Muscle layer of duodenum (tissue), 2 donors: ENCODE results near the gene PLEKHG3.

ENCODE experiments used
- H3K27ac ChIP-seq: one replicate; pipeline ENCODE4 v1.7.0; 2013; ENCODE audit warnings: mild to moderate bottlenecking, low read length
- H3K27me3 ChIP-seq: one replicate; pipeline ENCODE4 v1.7.0; 2013; ENCODE audit warnings: low read depth, mild to moderate bottlenecking, control low read depth, low read length
- H3K36me3 ChIP-seq, 2 donors: one replicate each; pipeline ENCODE4 v1.7.0; 2013; ENCODE audit warnings: low read length in 2 of 2, control low read depth in 1 of 2, mild to moderate bottlenecking in 1 of 2; ENCODE audit not compliant: insufficient read depth in 2 of 2, control insufficient read depth in 1 of 2
- H3K4me1 ChIP-seq, 2 donors: one replicate each; pipeline ENCODE4 v1.7.0; 2013; ENCODE audit warnings: low read length in 2 of 2, mild to moderate bottlenecking in 2 of 2, control low read depth in 1 of 2, moderate library complexity in 1 of 2; ENCODE audit not compliant: insufficient read depth in 2 of 2, control insufficient read depth in 1 of 2
- H3K4me3 ChIP-seq, 2 donors: one replicate each; pipeline ENCODE4 v1.7.0; 2013; ENCODE audit warnings: low read length in 2 of 2, low read depth in 1 of 2, mild to moderate bottlenecking in 1 of 2
- H3K9me3 ChIP-seq, 2 donors: one replicate each; pipeline ENCODE4 v1.7.0; 2013; ENCODE audit warnings: low read length in 2 of 2, control low read depth in 1 of 2, mild to moderate bottlenecking in 1 of 2; ENCODE audit not compliant: control insufficient read depth in 1 of 2
- donor health status: healthy.

The PLEKHG3 gene

DNA sequence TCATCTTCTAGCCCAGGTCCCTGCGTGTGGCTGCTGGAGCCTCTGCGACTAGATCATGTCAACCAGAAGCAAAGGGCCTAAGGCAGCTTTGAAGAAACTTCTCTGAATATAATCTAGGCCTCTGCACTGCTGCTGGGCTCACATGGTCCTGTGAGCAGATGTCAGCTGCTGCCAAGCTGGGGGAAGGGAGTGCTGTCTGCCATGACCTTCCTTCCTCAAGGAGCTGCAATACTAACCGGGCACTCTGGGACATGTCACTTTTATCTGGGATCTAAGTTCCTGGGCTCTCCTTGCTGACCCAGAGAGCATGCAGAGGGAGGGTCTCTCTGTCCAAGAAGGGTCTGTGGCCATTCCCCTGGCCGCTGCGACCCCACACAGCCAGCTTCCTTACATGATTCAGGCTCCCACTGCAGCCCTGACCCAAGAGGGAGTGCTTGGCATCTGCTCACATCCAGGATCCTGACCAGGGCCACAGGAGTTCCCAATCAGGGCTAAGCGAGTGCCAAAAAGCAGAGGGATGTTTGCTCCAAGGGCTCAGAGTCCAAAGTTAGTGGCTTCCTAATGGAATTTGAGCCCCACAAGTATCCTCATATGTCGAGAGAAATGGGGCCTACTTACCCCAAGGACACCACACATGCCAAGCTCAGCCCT is 74.0 kb downstream of the PLEKHG3 start:
- no peaks in the 10 kb centered on the region for H3K9me3 ChIP-seq
- no peak overlapping the region for H3K27ac ChIP-seq
- H3K4me1 ChIP-seq: peaks cover 0 to 11% of the 10 kb centered on the region in 2 donors
- no peak overlapping the region for H3K4me3 ChIP-seq
- H3K27me3 ChIP-seq: no peaks in the 10 kb centered on the region
- no peaks in the 10 kb centered on the region for H3K36me3 ChIP-seq

DNA sequence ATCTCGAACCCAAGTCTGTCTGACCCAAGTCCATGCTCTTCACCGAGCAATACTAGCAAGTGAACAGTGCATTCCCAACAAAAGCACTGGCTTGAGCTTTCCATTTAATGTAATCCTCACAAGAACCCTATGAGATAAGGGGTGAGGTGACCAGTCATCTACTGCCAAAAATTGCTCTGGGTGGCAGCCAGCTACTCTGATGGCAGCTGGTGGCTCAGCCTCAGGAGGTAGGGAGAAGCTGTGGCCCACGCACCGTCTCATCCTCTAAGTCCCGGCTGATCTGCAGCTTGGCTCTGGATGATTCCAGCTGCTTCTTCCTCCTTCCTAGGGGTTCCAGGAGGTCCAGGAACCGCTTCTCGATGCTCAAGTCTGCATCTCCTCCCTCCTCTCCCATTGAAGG is 75.2 kb downstream of the PLEKHG3 start:
- Histone ChIP-seq H3K27ac (no peak overlapping the region), H3K4me3 (no peak overlapping the region), H3K27me3 (no peaks in the 10 kb centered on the region), H3K9me3 (no peaks in the 10 kb centered on the region), H3K4me1 (peaks cover 0 to 11% of the 10 kb centered on the region in 2 donors), H3K36me3 (no peaks in the 10 kb centered on the region)

DNA sequence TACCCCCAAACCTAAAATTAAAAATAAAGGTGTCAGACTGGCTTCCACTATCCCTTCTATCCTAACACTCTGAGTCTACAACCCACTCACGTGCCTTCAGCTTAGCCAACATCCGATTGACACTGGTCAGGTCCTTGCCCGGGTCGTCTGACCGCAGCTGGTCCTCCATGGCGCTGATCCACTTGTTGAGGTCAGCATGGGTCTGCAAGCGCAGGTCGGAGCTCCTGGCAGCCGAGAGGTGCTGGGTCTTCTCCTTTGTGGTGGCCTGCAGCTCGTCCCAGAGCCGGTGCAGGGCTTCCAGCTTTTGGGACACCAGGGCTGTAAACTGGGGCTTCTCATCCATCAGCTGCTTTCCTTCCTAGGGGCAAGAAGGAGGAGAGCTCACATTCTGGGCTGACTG is 78.0 kb downstream of the PLEKHG3 start:
- Histone ChIP-seq H3K27me3 (no peaks in the 10 kb centered on the region), H3K4me3 (no peak overlapping the region), H3K9me3 (no peaks in the 10 kb centered on the region), H3K36me3 (no peaks in the 10 kb centered on the region), H3K4me1 (peaks cover 0 to 11% of the 10 kb centered on the region in 2 donors), H3K27ac (no peak overlapping the region)

DNA sequence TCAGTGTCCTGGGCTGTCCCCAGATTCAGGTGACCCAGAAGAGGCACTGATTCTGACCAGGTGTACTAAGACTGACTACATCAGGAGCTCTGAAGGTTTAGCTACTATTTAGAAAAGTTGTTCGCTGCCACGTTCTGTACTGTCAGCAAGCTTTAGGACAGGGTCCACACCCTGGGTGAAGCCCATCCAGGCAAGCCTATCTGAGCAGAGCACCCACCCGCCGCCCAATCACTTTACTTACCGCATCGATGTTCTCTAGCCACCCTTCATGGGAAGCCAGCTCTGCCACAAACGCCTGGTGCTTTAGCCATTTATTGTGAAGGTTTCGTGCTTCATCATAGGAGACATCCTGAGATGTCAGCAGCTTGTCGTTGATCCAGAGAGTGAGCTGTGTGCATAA is 79.8 kb downstream of the PLEKHG3 start:
- Histone ChIP-seq H3K27ac (no peak overlapping the region), H3K4me1 (peaks cover 0 to 3% of the 10 kb centered on the region in 2 donors), H3K27me3 (no peaks in the 10 kb centered on the region), H3K9me3 (no peaks in the 10 kb centered on the region), H3K36me3 (no peaks in the 10 kb centered on the region), H3K4me3 (no peak overlapping the region)

DNA sequence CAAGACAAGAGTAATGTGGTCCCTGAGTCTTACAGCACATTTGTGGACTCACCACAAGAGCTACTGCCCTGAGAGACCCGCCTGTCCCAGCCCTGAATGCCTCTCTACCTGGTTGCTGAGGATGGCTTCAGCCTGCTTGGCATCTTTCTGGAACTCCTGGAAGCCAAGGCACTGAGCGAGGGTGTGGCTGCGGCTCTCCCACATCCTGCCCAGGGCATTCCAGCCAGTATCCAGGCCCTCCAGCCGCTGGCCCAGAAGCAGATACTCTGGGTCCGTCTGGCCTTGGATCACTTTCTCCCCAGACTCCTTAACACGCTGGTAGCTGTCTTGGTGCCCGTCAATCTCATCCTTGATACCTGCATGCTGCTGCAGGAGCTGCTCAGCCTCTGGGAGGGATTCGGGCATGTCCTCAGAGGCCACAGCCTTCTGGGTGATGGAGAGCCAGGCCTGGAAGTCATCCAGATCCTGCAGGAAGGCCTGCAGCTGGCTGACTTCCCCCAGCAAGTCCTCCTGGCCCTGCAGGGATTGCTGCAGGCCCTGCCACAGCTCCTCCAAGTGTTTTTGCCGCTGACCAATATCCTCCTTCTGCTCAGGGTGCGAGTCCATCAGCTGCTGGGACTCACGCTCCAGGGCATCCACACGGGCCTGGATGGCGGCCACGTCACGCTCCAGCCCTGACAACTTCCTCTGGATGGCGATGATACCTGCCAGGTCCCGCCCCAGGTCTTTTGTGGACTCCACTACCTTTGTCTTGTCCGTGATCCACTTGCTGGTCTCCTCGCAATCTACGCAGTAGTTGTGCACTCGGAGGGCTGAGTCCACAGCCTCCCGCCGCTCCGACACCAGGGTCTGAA is 82.3 kb downstream of the PLEKHG3 start:
- no peaks in the 10 kb centered on the region for H3K27me3 ChIP-seq
- H3K4me1 ChIP-seq: peaks cover 0 to 3% of the 10 kb centered on the region in 2 donors
- no peaks in the 10 kb centered on the region for H3K36me3 ChIP-seq
- H3K9me3 ChIP-seq: no peaks in the 10 kb centered on the region
- no peak overlapping the region for H3K27ac ChIP-seq
- H3K4me3 ChIP-seq: no peak overlapping the region

DNA sequence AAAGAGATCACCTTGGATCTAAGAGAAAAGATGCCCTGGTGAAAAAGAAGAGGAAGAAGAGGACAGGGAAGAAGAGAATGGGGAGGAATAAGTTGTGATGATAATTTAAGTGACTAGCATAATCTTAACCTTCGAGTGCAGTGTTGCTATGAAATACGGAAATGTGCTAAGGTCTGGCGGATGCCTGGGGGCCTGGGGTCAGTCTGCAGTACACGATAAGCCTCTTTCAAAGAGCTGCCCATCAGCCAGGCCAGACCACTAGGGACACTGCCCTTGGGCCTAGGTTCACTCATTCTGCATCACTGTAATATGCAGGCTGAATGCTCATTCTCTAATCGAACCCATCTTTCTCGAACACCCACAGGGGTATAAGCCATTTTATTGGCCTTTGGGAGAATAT is 83.4 kb downstream of the PLEKHG3 start:
- Histone ChIP-seq H3K4me3 (no peak overlapping the region), H3K27ac (no peak overlapping the region), H3K9me3 (no peaks in the 10 kb centered on the region), H3K4me1 (peaks cover 0 to 3% of the 10 kb centered on the region in 2 donors), H3K27me3 (no peaks in the 10 kb centered on the region), H3K36me3 (no peaks in the 10 kb centered on the region)

DNA sequence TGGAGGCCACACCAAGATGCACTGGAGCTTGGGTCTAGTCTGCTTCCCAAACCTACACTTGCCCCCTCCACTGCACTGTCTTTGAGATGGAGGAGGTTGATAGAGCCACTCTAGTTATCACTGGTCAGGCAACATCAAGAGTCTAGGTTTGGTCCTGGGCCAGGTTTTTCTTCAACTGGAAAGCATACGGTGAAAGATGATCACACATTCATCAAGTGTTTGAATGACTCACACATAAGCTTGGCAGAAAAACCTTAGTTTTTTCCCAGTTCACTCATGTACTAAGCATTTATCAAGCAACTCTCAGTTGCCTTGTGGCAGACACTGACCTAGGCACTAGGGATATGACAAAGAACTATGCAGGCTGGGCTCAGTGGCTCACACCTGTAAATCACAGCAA is 84.5 kb downstream of the PLEKHG3 start:
- Histone ChIP-seq H3K4me3 (no peak overlapping the region), H3K27ac (no peak overlapping the region), H3K9me3 (no peaks in the 10 kb centered on the region), H3K27me3 (no peaks in the 10 kb centered on the region), H3K4me1 (peaks cover 0 to 3% of the 10 kb centered on the region in 2 donors), H3K36me3 (no peaks in the 10 kb centered on the region)

DNA sequence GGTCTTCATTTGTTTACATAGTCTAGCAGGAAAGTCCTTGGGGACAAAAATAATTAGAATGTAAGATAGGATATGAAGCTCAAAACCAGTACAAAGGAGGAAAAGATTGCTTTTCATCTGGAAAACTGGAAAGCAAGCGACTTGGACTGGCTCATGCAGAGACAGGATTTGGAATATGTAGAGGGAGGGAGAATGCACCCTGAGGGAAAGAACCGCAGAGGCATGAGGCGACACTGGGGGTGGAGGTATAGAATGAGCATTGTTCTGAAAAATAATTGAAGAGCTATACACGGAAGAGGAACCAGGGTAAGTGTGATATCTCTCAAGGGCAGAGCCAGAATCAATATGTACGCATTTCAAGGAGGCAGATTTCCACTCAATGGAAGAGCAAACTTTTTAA is 85.5 kb downstream of the PLEKHG3 start:
- H3K36me3 ChIP-seq: no peaks in the 10 kb centered on the region
- H3K27ac ChIP-seq: no peak overlapping the region
- H3K4me1 ChIP-seq: peaks cover 0 to 3% of the 10 kb centered on the region in 2 donors
- H3K27me3 ChIP-seq: no peaks in the 10 kb centered on the region
- no peak overlapping the region for H3K4me3 ChIP-seq
- no peaks in the 10 kb centered on the region for H3K9me3 ChIP-seq

DNA sequence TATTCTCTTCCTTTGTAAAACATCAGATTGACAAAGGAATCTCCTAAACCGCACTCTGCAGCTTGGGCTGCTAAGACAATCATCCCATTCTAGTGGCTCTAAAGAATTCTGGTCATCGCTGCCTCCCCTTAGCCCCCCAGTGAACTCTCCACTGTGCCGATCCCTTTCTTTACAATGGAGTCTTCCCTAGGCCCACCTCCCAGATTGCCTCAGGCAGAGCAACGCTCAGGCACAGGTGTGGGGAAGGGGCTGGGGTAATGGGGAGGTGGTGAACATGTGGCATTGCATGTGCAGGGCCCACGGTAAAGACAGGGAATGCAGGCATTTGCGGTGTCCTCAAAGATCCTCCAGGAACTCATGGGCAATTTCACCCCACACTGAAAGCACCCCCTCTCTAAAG is 86.3 kb downstream of the PLEKHG3 start:
- no peaks in the 10 kb centered on the region for H3K36me3 ChIP-seq
- H3K27ac ChIP-seq: no peak overlapping the region
- H3K4me3 ChIP-seq: no peak overlapping the region
- peaks cover 0 to 3% of the 10 kb centered on the region in 2 donors for H3K4me1 ChIP-seq
- no peaks in the 10 kb centered on the region for H3K27me3 ChIP-seq
- no peaks in the 10 kb centered on the region for H3K9me3 ChIP-seq

DNA sequence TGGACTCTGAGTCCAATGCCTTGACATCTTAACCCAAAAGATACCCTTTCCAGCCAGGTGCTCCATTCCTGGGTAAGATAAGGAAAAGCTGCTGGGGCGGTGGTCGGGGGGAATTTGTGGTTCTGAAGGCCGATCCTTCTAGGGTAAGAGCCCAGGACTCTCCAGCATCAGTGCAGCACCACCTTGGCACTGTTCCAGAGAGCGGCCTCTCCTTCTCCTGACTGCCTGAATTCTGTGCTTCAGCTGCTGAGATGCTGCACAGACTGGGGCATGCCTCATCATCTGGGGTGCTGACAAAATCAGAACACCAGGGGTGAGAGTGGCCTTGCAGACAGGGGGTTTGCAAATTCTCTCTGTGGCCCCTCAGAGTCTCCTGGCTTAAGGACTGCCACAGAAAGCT is 88.0 kb downstream of the PLEKHG3 start:
- H3K4me1 ChIP-seq: peaks cover 0 to 3% of the 10 kb centered on the region in 2 donors
- H3K36me3 ChIP-seq: no peaks in the 10 kb centered on the region
- H3K4me3 ChIP-seq: no peak overlapping the region
- no peak overlapping the region for H3K27ac ChIP-seq
- H3K27me3 ChIP-seq: no peaks in the 10 kb centered on the region
- no peaks in the 10 kb centered on the region for H3K9me3 ChIP-seq

DNA sequence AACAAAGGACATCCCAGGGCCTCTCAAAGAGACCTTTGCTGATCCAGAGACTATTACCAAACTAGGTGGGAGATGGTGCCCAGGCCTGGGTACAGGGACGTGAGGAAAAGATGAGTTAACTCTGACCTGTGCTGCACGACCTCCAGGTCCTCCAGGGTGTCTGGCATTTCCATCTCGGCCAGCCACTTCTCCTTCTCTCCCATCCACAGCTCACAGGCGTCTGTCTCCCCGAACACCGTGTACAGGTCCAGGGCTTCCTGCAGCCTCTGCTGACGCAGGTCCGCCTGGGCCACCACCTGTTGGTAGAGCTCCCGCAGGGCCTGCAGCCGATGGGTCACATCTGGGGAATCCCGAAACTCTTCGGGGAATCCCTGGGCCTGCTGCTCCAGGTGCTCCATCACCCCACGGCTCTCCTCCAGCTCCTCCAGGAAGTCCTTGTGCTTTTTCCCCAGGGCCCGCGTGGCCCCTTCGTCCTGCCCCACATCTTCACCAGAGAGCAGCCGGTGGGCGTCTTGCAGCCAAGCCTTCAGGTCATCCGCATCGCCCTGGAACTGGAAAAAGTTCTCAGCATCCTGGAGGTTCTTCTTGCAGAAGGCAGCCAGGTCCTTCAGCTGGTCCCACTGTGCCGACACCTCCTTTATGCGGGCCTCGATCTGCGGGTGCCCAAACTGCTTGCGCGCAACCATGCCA is 88.8 kb downstream of the PLEKHG3 start:
- H3K27me3 ChIP-seq: no peaks in the 10 kb centered on the region

More for the DNA sequence above, 88.8 kb downstream of the PLEKHG3 start:
- Histone ChIP-seq H3K4me3 (no peak overlapping the region), H3K9me3 (no peaks in the 10 kb centered on the region), H3K36me3 (no peaks in the 10 kb centered on the region), H3K4me1 (peaks cover 0 to 3% of the 10 kb centered on the region in 2 donors), H3K27ac (no peak overlapping the region)
